ENCODE results near the gene PDE8A. TPM values are rescaled to one million over a fixed set of nuclear protein-coding genes. Genes with fewer than 3 reads are reported as not detected.

PDE8A gene
- total RNA-seq, 1 donor from 2014 or later: 22.7 TPM

DNA sequence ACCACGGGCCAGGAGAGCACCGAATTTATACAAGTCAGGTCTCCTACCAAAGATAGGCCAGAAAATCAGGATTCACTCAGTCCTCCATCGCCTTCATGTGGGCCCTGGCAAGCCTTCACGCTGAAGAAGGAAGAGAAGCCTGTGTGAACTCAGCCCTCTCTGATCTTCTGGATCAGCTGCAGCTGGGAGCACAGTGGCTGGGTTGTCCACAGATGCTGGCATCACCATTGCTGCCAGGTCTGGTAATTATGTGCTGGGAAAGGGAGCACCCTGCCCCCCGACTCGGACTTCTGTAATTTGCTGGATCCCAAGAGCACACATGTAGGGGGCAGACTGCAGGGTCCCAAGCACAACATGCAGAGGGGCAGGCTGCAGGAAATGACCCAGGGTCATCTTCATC, 12.4 kb upstream of the PDE8A start:
- Mint-ChIP-seq H3K36me3 (ENCODE audit: low read depth) (peaks cover 4% of the 10 kb centered on the region), H3K9me3 (ENCODE audit: low read depth) (peaks cover 13% of the 10 kb centered on the region), H3K27me3 (ENCODE audit: low read depth) (no peaks in the 10 kb centered on the region), H3K4me3 (ENCODE audit: unreplicated experiment) (no peak overlapping the region), H3K27ac (ENCODE audit: unreplicated experiment) (no peak overlapping the region), H3K4me1 (ENCODE audit: low read depth) (peaks cover 7% of the 10 kb centered on the region)
- DNase-seq (ENCODE audit: low spot score): no peak
- TF ChIP-seq, protein P1, sequence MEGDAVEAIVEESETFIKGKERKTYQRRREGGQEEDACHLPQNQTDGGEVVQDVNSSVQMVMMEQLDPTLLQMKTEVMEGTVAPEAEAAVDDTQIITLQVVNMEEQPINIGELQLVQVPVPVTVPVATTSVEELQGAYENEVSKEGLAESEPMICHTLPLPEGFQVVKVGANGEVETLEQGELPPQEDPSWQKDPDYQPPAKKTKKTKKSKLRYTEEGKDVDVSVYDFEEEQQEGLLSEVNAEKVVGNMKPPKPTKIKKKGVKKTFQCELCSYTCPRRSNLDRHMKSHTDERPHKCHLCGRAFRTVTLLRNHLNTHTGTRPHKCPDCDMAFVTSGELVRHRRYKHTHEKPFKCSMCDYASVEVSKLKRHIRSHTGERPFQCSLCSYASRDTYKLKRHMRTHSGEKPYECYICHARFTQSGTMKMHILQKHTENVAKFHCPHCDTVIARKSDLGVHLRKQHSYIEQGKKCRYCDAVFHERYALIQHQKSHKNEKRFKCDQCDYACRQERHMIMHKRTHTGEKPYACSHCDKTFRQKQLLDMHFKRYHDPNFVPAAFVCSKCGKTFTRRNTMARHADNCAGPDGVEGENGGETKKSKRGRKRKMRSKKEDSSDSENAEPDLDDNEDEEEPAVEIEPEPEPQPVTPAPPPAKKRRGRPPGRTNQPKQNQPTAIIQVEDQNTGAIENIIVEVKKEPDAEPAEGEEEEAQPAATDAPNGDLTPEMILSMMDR (IDR thresholded peaks at IDR 0.05): no peak

DNA sequence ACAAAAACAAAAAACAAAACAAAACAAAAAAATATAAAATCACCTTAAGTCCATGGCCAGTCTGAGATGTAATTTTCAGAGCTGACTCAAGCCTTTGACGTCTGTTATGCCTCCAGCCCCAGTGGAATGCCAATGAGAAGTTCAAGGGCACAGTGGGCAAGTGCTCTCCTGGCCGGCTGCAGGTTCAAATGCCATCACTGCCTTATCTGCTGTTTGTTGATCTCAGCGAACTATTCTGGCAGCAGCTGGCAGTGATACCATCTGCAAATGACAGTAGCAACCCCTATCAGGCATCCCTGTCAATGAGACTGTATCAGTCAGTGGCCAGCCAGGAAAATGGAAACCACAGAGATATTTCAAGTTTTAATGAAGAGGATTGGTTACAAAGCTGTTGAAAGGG, 10.8 kb upstream of the PDE8A start:
- Mint-ChIP-seq H3K36me3 (ENCODE audit: low read depth) (peaks cover 3% of the 10 kb centered on the region), H3K4me3 (ENCODE audit: unreplicated experiment) (no peak overlapping the region), H3K27ac (ENCODE audit: unreplicated experiment) (no peak overlapping the region), H3K4me1 (ENCODE audit: low read depth) (peaks cover 7% of the 10 kb centered on the region), H3K9me3 (ENCODE audit: low read depth) (peaks cover 7% of the 10 kb centered on the region), H3K27me3 (ENCODE audit: low read depth) (no peaks in the 10 kb centered on the region)
- TF ChIP-seq, protein P1 (IDR thresholded peaks at IDR 0.05): no peak
- no peak for DNase-seq (ENCODE audit: low spot score)

DNA sequence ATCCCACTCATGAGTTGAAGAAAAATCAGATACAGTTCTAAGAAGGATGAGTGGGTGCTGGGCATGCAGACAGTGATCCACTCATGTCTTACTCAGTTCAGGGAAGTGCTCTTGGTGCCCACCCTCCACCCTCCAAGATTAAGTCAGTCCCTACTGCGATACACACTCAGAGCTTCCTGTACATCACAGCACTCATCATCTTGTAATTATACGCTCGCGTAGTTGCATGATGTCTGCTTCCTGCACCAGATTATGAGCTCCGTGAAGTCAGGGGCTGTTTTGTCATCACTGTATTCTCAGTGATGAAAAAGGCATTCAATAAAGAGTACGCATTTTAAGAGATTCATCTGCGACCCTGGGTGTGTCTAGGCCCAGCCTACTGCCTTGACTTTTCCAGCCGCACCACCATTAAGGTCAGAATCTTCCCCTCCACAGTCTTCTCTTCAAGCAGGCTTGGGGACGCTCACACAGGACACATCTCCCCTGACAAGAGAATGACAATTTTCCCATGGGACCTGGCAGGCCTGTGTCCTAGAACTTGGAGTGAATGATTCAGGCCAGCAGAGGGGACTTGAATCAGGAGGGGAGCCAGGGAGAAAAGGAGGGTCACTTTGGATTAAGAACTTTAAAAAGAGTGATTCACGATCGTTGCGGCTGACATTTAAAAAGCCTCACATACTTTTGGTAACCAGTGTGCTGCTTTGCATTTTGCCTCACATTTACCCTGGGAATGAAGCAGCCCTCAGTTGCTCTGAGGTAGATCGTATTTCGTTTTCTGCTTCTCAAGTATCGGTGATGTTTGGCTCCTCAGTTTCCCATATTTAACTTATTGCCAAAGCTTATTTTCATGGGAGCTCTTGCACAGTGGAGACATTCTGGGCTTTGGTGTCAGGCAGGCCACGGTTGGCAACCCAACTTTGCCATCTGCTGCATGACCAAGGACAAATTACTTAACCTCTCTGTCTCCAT, 7.9 kb upstream of the PDE8A start:
- TF ChIP-seq, protein P1 (IDR thresholded peaks at IDR 0.05): no peak
- Mint-ChIP-seq H3K4me1 (ENCODE audit: low read depth) (no peaks in the 10 kb centered on the region), H3K4me3 (ENCODE audit: unreplicated experiment) (no peak overlapping the region), H3K27me3 (ENCODE audit: low read depth) (no peaks in the 10 kb centered on the region), H3K36me3 (ENCODE audit: low read depth) (no peaks in the 10 kb centered on the region), H3K27ac (ENCODE audit: unreplicated experiment) (no peak overlapping the region), H3K9me3 (ENCODE audit: low read depth) (no peaks in the 10 kb centered on the region)
- DNase-seq (ENCODE audit: low spot score): no peak

DNA sequence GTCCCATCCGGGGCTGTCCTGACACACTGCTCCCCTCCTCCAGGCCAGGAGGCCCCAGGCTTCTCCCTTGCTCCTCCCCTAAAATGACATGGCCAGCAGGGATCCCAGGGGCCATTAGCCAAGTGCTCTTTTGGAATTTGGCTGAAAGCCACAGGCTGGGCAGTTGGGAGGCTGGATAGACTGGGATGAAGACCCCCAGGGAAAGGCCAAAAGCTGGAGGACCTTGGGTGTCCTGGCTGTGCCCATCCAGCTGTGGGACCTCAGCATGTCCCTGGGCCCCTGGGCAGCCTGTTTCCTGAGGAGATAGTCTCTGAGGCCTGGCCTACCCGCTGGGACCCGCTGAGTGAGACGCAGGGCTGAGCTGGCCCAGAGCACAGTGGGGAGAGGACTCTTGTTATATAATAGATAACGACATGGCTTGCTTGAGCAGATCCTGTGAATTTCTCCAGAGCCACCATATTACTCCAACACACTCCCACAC, 5.7 kb upstream of the PDE8A start:
- no peaks in the 10 kb centered on the region for H3K27me3 Mint-ChIP-seq (ENCODE audit: low read depth)
- no peak for DNase-seq (ENCODE audit: low spot score)
- H3K4me3 Mint-ChIP-seq (ENCODE audit: unreplicated experiment): no peak overlapping the region
- H3K36me3 Mint-ChIP-seq (ENCODE audit: low read depth): no peaks in the 10 kb centered on the region
- H3K9me3 Mint-ChIP-seq (ENCODE audit: low read depth): no peaks in the 10 kb centered on the region
- H3K27ac Mint-ChIP-seq (ENCODE audit: unreplicated experiment): no peak overlapping the region
- TF ChIP-seq, protein P1 (IDR thresholded peaks at IDR 0.05): no peak
- H3K4me1 Mint-ChIP-seq (ENCODE audit: low read depth): peaks cover 8% of the 10 kb centered on the region

DNA sequence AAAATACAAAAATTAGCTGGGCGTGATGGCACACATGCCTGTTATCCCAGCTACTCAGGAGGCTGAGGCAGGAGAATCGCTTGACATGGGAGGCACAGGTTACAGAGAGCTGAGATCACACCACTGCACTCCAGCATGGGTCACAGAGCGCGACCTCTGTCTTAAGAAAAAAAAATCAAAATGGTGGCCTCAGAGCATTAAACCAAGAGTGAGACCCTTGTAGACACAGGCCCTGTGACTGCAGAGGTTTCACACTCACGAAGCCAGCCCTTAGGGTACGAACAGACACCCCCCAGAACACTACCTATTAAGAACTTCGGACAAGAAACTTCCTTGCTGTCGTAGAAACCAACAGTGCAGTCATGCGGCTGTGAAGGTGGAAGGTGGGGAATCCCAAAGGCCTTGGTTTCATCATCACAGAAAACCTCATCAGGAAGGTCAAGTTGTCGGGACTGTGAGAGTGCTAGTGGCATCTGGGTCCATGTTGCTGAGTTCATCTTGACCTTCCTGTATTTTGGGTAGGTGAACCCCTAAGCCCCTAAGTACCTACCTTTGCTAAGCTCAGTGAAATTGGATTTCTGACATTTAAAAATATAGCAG, 4.8 kb upstream of the PDE8A start:
- H3K4me1 Mint-ChIP-seq (ENCODE audit: low read depth): peaks cover 8% of the 10 kb centered on the region
- H3K27ac Mint-ChIP-seq (ENCODE audit: unreplicated experiment): no peak overlapping the region
- H3K36me3 Mint-ChIP-seq (ENCODE audit: low read depth): no peaks in the 10 kb centered on the region
- TF ChIP-seq, protein P1 (IDR thresholded peaks at IDR 0.05): no peak
- no peaks in the 10 kb centered on the region for H3K27me3 Mint-ChIP-seq (ENCODE audit: low read depth)
- DNase-seq (ENCODE audit: low spot score): no peak
- no peaks in the 10 kb centered on the region for H3K9me3 Mint-ChIP-seq (ENCODE audit: low read depth)
- H3K4me3 Mint-ChIP-seq (ENCODE audit: unreplicated experiment): no peak overlapping the region

Data from chondrocyte (in vitro differentiated cells).